Neural cell (in vitro differentiated cells): Measurements from ENCODE around the gene EPS15. TPM values are rescaled to one million over a fixed set of nuclear protein-coding genes. Genes with fewer than 3 reads are reported as not detected.

Experiments used
- H2AFZ ChIP-seq: fragments of 200-600, 300-800 bp; sonication (generic), shearing (Covaris generic); 2 replicates; pipeline ENCODE4 v1.6.0; 2014; ENCODE audit warnings: low read depth, mild to moderate bottlenecking, antibody characterized with exemption, low read length, moderate library complexity
- H3F3A ChIP-seq: fragments of 200-600 bp; shearing (Covaris generic); 2 replicates; pipeline ENCODE4 v1.6.1; 2016; ENCODE audit warnings: mild to moderate bottlenecking, moderate library complexity, mixed read lengths, antibody characterized with exemption, low read length; ENCODE audit not compliant: insufficient read depth, poor library complexity, severe bottlenecking
- H3K27ac ChIP-seq: fragments of 200-600, 300-800 bp; sonication (generic), shearing (Covaris generic); 2 replicates; pipeline ENCODE4 v1.5.1; 2014; ENCODE audit warnings: mild to moderate bottlenecking, low read length, moderate library complexity
- H3K27me3 ChIP-seq: fragments of 300-800, 200-600 bp; sonication (generic), shearing (Covaris generic); 2 replicates; pipeline ENCODE4 v1.6.0; 2014; ENCODE audit warnings: mild to moderate bottlenecking, low read depth, low read length, moderate library complexity; ENCODE audit not compliant: insufficient read depth
- H3K36me3 ChIP-seq: fragments of 300-800, 200-600 bp; sonication (generic), shearing (Covaris generic); 2 replicates; pipeline ENCODE4 v1.5.1; 2014; ENCODE audit warnings: mild to moderate bottlenecking, antibody characterized with exemption, low read length, moderate library complexity; ENCODE audit not compliant: insufficient read depth
- H3K4me2 ChIP-seq: fragments of 300-800, 200-600 bp; sonication (generic), shearing (Covaris generic); 2 replicates; pipeline ENCODE4 v1.6.0; 2014; ENCODE audit warnings: mild to moderate bottlenecking, low read length
- H3K4me3 ChIP-seq: fragments of 300-800, 200-600 bp; sonication (generic), shearing (Covaris generic); 2 replicates; pipeline ENCODE4 v1.5.1; 2014; ENCODE audit warnings: mild to moderate bottlenecking, low read length, moderate library complexity
- H3K79me2 ChIP-seq: fragments of 200-600 bp; shearing (Covaris generic); replicated peaks from 2 replicates; pipeline ENCODE4 v1.6.0; 2014; ENCODE audit warnings: mild to moderate bottlenecking, low read length, moderate library complexity; ENCODE audit not compliant: insufficient read depth
- H3K9ac ChIP-seq: fragments of 300-800, 200-600 bp; sonication (generic), shearing (Covaris generic); 2 replicates; pipeline ENCODE4 v1.6.1; 2016; ENCODE audit warnings: mild to moderate bottlenecking, low read length, mixed read lengths
- H3K9me2 ChIP-seq: fragments of 200-600 bp; shearing (Covaris generic); 2 replicates; pipeline ENCODE4 v1.6.1; 2016; ENCODE audit warnings: mild to moderate bottlenecking, low read length, mixed read lengths; ENCODE audit not compliant: insufficient read depth
- H3K9me3 ChIP-seq: fragments of 200-600, 300-800 bp; sonication (generic), shearing (Covaris generic); 2 replicates; pipeline ENCODE4 v1.6.1; 2016; ENCODE audit warnings: mild to moderate bottlenecking, mixed run types, low read length, moderate library complexity, mixed read lengths
- H4K20me1 ChIP-seq: fragments of 200-600 bp; shearing (Covaris generic); 2 replicates; pipeline ENCODE4 v1.6.1; 2016; ENCODE audit warnings: mild to moderate bottlenecking, mixed run types; ENCODE audit not compliant: insufficient read depth
- EP300 ChIP-seq: fragments of 450-650 bp; conservative IDR thresholded peaks from 2 replicates; pipeline ENCODE4 v1.6.1; 2014; ENCODE audit warnings: antibody characterized with exemption, mild to moderate bottlenecking, moderate library complexity; ENCODE audit not compliant: poor library complexity, severe bottlenecking
- EZH2 ChIP-seq: fragments of 200-600, 300-800 bp; shearing (Covaris generic), sonication (generic); IDR thresholded peaks from 2 replicates; pipeline ENCODE4 v1.6.1; 2014; ENCODE audit warnings: antibody characterized with exemption, low read length, borderline replicate concordance, mild to moderate bottlenecking; ENCODE audit not compliant: insufficient read depth, poor library complexity, severe bottlenecking
- MXI1 ChIP-seq: fragments of 450-650 bp; conservative IDR thresholded peaks from 2 replicates; pipeline ENCODE4 v1.6.1; 2014; ENCODE audit warnings: antibody characterized with exemption, mild to moderate bottlenecking; ENCODE audit not compliant: poor library complexity, severe bottlenecking
- POLR2AphosphoS5 ChIP-seq: IDR thresholded peaks from 2 replicates; pipeline ENCODE4 v1.6.1; 2012
- RAD21 ChIP-seq: fragments of 450-650 bp; conservative IDR thresholded peaks from 2 replicates; pipeline ENCODE4 v1.6.1; 2014; ENCODE audit warnings: antibody characterized with exemption, mild to moderate bottlenecking, moderate library complexity
- SMC3 ChIP-seq: fragments of 450-650 bp; conservative IDR thresholded peaks from 2 replicates; pipeline ENCODE4 v1.6.1; 2014; ENCODE audit warnings: antibody characterized with exemption, mild to moderate bottlenecking, moderate library complexity; ENCODE audit not compliant: poor library complexity
- TAF1 ChIP-seq: IDR thresholded peaks from 2 replicates; pipeline ENCODE4 v1.6.1; 2012; ENCODE audit warnings: low read depth
- polyA plus RNA-seq: library from polyadenylated mRNA; depleted of rRNA; stranded (reverse); fragments of >200 nt; gene quantifications from 2 replicates; pipeline ENCODE4 v1.2.3, GENCODE V29; 2014
- TF ChIP-seq, protein P1 (sequence below): fragments of 450-650 bp; IDR thresholded peaks from 2 replicates; pipeline ENCODE4 v1.5.1; 2014; ENCODE audit warnings: antibody characterized with exemption, mild to moderate bottlenecking, moderate library complexity; ENCODE audit not compliant: poor library complexity, severe bottlenecking
- TF ChIP-seq, protein P2 (sequence below): IDR thresholded peaks from 2 replicates; pipeline ENCODE4 v1.6.1; 2012; ENCODE audit warnings: borderline replicate concordance

EPS15 gene
- polyA plus RNA-seq, 1 donor from 2014 or later, result 101 TPM

- no peaks in the 10 kb centered on the region for H3K9me2 ChIP-seq
- H3K9me3 ChIP-seq, result no peaks in the 10 kb centered on the region
- peaks cover 21% of the 10 kb centered on the region for H3K79me2 ChIP-seq
- H3K4me2 ChIP-seq, result no peak overlapping the region
- no peak for TF ChIP-seq EZH2
- TF ChIP-seq SMC3, result no peak
- TF ChIP-seq, protein P1, sequence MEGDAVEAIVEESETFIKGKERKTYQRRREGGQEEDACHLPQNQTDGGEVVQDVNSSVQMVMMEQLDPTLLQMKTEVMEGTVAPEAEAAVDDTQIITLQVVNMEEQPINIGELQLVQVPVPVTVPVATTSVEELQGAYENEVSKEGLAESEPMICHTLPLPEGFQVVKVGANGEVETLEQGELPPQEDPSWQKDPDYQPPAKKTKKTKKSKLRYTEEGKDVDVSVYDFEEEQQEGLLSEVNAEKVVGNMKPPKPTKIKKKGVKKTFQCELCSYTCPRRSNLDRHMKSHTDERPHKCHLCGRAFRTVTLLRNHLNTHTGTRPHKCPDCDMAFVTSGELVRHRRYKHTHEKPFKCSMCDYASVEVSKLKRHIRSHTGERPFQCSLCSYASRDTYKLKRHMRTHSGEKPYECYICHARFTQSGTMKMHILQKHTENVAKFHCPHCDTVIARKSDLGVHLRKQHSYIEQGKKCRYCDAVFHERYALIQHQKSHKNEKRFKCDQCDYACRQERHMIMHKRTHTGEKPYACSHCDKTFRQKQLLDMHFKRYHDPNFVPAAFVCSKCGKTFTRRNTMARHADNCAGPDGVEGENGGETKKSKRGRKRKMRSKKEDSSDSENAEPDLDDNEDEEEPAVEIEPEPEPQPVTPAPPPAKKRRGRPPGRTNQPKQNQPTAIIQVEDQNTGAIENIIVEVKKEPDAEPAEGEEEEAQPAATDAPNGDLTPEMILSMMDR, result no peak
- H3K4me3 ChIP-seq, result no peak overlapping the region
- no peaks in the 10 kb centered on the region for H3F3A ChIP-seq
- peaks cover 7% of the 10 kb centered on the region for H3K27me3 ChIP-seq
- H3K27ac ChIP-seq, result no peak overlapping the region
- no peak overlapping the region for H3K9ac ChIP-seq
- H2AFZ ChIP-seq, result no peak overlapping the region
- H3K36me3 ChIP-seq, result no peaks in the 10 kb centered on the region
- no peaks in the 10 kb centered on the region for H4K20me1 ChIP-seq
These were observed 3.0 kb downstream of the EPS15 start for GRCh38 chr1:51515982-51516648.

DNA sequence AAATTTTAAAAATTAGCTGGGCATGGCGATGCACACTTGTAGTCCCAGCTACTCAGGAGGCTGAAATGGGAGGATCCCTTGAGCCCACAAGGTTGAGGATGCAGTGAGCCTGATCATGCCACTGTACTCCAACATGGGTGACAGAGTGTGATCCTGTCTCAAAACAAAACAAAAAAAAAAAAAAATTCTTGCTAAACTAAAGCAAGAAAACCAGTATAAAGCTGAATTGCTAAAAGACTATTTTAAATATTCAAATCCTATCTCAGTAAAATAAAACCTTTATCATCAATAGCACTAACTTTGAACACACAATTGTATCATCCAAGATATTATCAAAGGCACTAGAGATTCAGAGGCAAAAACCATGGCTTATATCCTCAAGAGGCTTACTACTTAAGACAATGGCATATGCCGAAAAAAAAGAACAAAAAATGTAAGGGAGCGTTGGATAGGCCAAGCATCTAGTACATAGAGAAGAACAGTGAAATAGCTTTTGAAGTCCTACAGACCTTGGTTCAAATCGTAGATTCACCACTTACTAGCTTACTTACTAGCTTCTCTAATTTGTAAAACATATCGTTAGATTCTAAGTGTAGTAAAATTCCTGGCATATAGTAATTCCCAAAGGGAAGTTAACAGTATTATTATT is 3.6 kb downstream of the EPS15 start:
- Histone ChIP-seq H3K36me3 (no peaks in the 10 kb centered on the region), H3K4me3 (no peak overlapping the region), H3K9me2 (no peaks in the 10 kb centered on the region), H3K9me3 (no peaks in the 10 kb centered on the region), H3K79me2 (peaks cover 21% of the 10 kb centered on the region), H3K27ac (no peak overlapping the region), H2AFZ (no peak overlapping the region), H4K20me1 (no peaks in the 10 kb centered on the region), H3K4me2 (no peak overlapping the region), H3K27me3 (peaks cover 7% of the 10 kb centered on the region), H3K9ac (no peak overlapping the region), H3F3A (no peaks in the 10 kb centered on the region)
- TF ChIP-seq TAF1, result no peak
- TF ChIP-seq EP300, result no peak
- no peak for TF ChIP-seq SMC3
- TF ChIP-seq, protein P1, result no peak
- no peak for TF ChIP-seq RAD21
- no peak for TF ChIP-seq EZH2
- TF ChIP-seq, protein P2, sequence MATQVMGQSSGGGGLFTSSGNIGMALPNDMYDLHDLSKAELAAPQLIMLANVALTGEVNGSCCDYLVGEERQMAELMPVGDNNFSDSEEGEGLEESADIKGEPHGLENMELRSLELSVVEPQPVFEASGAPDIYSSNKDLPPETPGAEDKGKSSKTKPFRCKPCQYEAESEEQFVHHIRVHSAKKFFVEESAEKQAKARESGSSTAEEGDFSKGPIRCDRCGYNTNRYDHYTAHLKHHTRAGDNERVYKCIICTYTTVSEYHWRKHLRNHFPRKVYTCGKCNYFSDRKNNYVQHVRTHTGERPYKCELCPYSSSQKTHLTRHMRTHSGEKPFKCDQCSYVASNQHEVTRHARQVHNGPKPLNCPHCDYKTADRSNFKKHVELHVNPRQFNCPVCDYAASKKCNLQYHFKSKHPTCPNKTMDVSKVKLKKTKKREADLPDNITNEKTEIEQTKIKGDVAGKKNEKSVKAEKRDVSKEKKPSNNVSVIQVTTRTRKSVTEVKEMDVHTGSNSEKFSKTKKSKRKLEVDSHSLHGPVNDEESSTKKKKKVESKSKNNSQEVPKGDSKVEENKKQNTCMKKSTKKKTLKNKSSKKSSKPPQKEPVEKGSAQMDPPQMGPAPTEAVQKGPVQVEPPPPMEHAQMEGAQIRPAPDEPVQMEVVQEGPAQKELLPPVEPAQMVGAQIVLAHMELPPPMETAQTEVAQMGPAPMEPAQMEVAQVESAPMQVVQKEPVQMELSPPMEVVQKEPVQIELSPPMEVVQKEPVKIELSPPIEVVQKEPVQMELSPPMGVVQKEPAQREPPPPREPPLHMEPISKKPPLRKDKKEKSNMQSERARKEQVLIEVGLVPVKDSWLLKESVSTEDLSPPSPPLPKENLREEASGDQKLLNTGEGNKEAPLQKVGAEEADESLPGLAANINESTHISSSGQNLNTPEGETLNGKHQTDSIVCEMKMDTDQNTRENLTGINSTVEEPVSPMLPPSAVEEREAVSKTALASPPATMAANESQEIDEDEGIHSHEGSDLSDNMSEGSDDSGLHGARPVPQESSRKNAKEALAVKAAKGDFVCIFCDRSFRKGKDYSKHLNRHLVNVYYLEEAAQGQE, result no peak
- no peak for TF ChIP-seq MXI1
- no peak for TF ChIP-seq POLR2AphosphoS5
